Middle frontal gyrus (tissue), 1 donor: ENCODE measurements around the gene PIANP.

Source experiments
- DNase-seq: peaks from one replicate; pipeline ENCODE4 v3.0.0-alpha.2; 2015; ENCODE audit warnings: low spot score; ENCODE audit errors: extremely low spot score

The PIANP gene

GRCh38 chr12:6667559-6668210 lies 32.9 kb downstream of the PIANP start:
- DNase-seq: no peak

DNA sequence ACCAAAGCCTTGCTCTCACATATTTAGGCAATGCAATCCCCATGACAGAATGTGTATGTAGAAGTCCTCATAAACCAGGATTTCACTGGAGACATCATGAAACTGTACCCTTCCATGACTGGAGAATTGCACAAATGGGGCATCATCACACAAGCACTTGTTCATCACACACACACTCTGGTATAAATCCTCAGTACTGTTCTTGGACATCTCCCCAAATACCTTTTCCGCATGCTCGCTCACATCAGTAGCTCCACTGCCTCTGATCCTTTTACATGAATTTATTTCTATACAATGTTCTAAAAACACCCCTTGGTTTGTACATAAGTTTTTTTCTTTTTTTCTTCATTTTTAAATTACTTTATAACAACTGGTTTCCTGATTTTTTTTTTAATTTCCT lies 34.4 kb downstream of the PIANP start:
- DNase-seq: no peak

DNA sequence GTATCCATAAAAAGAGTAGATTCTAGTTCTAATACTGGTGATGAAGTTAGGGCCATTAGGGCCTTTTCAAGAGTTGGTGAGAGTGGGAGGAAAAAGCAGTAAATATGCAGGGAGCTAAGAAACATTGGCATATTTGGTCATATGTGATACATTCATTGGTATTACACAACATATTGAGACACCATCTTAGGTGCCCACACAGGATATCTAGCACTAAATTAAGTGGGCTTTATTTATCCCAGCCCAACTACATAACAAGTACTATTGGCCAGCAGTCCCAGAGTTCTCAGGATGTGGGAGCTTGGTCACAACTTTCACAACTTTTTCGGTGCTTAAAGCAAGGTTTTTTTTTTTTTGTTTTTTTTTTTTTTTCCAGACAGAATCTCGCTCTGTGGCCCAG lies 35.7 kb downstream of the PIANP start:
- DNase-seq: no peak

- peak; percentile 99 for DNase-seq
Observed at GRCh38 chr12:6662906-6663742, 37.5 kb downstream of the PIANP start, which contains the start of gene ING4. TSS of gene ING4 (minus strand) at chr12:6663119. CDS start at chr12:6663101, 18 bp downstream.

GRCh38 chr12:6662602-6662905 lies 38.1 kb downstream of the PIANP start:
- no peak for DNase-seq

DNA sequence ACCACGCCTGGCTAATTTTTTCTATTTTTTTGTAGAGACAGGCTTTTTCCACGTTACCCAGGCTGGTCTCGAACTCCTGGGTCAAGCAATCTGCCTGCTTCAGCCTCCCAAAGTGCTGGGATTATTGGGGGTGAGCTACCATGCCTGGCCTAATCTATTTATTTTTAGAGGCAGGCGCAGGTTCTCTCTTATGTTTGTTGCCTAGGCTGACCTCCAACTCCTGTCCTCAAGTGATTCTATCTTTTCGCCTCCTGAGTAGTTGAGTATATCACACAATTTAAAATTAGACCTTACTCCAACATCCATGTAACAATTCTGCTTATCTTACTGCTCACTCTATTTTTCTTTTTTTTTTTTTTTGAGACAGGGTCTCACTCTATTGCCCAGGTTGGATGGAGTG lies 46.6 kb downstream of the PIANP start:
- DNase-seq: no peak

GRCh38 chr12:6653342-6653741 lies 47.3 kb downstream of the PIANP start:
- no peak for DNase-seq

DNA sequence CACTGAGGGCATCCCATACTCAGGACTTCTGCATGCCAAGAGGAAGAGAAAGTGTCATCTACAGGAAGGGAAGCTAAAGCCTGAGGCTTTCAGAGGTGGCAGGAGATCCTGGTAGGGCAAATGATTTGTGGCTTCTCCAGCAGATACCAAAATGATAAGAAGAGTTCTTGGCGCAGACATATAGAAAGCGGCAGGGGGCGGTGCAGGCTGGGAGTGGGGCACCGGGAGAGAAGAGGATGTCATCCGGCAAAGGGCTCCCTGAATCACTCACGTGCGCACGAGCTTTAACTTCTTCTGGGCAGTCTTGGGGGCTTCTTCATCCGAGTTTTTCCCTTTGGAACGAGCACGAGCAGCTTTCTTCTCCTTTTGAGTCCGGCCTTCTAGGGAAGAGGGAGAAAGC lies 48.2 kb downstream of the PIANP start:
- no peak for DNase-seq

DNA sequence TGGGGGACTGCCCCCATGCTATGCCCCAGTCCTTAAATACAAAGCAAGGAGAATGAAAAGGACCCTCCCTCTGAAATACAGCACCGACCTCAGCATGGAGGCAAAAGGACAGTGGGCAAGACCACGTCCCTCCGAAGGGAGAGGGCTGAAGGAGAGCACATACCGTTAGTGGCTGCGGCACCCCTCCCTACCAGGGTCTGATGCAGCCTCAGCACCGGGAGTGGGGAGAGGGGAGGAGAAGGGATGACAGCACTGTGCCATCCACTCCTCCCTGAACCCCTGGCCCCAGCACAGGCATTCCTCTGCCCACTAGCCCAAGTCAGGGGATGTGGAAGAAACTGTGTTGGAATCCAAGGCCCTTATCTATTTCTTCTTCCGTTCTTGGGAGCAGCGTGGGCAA lies 49.8 kb downstream of the PIANP start:
- DNase-seq: no peak

- DNase-seq: no peak
Observed at GRCh38 chr12:6647083-6647604, 53.5 kb downstream of the PIANP start, which contains the start of gene ACRBP. TSS of gene ACRBP (minus strand) at chr12:6647432. CDS start at chr12:6647366, 66 bp downstream.

- DNase-seq: no peak
Observed at GRCh38 chr12:6646276-6647082, 54.1 kb downstream of the PIANP start.

DNA sequence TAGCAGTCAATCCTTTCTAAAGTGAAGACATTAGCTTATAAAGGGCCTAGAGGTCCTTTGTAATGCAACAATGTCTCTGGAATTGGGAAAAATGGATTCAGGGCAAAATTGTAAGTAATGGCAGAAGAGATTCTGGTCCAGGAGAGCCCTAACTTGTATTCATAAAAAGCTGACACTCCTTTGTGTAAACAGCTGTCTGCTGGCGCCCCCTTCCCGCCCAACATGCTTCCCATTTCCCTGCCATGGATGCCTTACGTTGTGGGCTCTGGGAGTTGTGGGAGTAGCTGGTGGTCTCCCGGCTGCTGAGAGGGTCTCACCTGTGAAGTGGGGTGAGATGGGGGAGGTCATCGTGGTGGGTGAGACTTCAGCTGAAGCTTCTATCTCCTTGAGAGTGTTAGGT lies 55.7 kb downstream of the PIANP start:
- no peak for DNase-seq

DNA sequence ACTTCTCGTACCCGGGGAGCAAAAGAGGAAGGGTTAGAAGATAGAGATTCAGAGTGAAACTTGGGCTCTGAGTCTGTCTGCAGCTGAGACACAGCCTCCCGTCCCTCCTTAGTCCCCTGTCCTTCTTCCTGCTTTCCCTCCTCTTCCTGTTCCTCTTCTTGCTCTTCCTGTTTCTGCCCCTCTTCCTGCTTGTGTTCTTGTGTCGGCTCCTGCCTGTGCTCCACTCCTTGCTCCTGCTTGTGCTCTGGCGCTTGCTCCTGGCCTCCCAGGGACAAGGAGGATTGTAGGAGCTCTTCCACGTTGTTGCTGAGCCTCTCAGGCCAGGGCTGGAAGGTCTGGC lies 56.4 kb downstream of the PIANP start:
- no peak for DNase-seq
